Suprapubic skin (tissue), 4 donors: ENCODE measurements around the gene SEC14L2. TPM values are rescaled to one million over a fixed set of nuclear protein-coding genes. Genes with fewer than 3 reads are reported as not detected.

Source experiments
- DNase-seq, 2 donors: peaks; one replicate each; pipeline ENCODE4 v3.0.0-alpha.2; 2019; ENCODE audit warnings: low spot score in 2 of 2
- H3K27ac ChIP-seq: fragments of 200-600 bp; sonication (generic); one replicate; pipeline ENCODE4 v1.5.1; 2019
- H3K27me3 ChIP-seq: fragments of 200-600 bp; sonication (generic); one replicate; pipeline ENCODE4 v1.5.1; 2019
- H3K36me3 ChIP-seq: fragments of 200-600 bp; sonication (generic); one replicate; pipeline ENCODE4 v1.5.1; 2019
- H3K4me1 ChIP-seq: fragments of 200-600 bp; sonication (generic); one replicate; pipeline ENCODE4 v1.5.1; 2019
- H3K4me3 ChIP-seq: fragments of 200-600 bp; sonication (generic); one replicate; pipeline ENCODE4 v1.5.1; 2019; ENCODE audit warnings: mild to moderate bottlenecking
- H3K9me3 ChIP-seq: fragments of 200-600 bp; sonication (generic); one replicate; pipeline ENCODE4 v1.5.1; 2019
- EP300 ChIP-seq: sonication (generic); formaldehyde crosslinking; IDR thresholded peaks from one replicate; pipeline ENCODE4 v1.6.1; 2017; ENCODE audit warnings: antibody characterized with exemption
- POLR2A ChIP-seq, 2 donors: fragments of 450-650 bp; IDR thresholded peaks; one replicate each; pipeline ENCODE4 v1.6.1; 2017; ENCODE audit warnings: antibody characterized with exemption in 2 of 2, mild to moderate bottlenecking in 2 of 2, moderate library complexity in 2 of 2
- POLR2AphosphoS5 ChIP-seq, 3 donors: sonication (generic); formaldehyde crosslinking; IDR thresholded peaks; one replicate each; pipeline ENCODE4 v1.6.1; 2017; ENCODE audit warnings: antibody characterized with exemption in 3 of 3
- WGBS: methylation state at CpG from one replicate; pipeline ENCODE4 v1.1.5; 2018; 5-methylcytosine and 5-hydroxymethylcytosine counted together
- total RNA-seq, 4 donors: library from RNA; depleted of rRNA; stranded (reverse); fragments of >200 nt; gene quantifications; one replicate each; pipeline ENCODE4 v1.1.0, GENCODE V29; 2016
- TF ChIP-seq, protein P1 (sequence below), 2 donors: fragments of 200-600 bp in 1 of 2; fragments of 450-650 bp in 1 of 2; sonication (generic) in 1 of 2; IDR thresholded peaks; one replicate each; pipeline ENCODE4 v1.5.1; 2016 to 2019; ENCODE audit warnings: antibody characterized with exemption in 2 of 2, mild to moderate bottlenecking in 1 of 2, moderate library complexity in 1 of 2

SEC14L2 gene
- total RNA-seq, 4 donors from 2014 or later, result 8.9 to 19.9 (median 13.5) TPM

DNA sequence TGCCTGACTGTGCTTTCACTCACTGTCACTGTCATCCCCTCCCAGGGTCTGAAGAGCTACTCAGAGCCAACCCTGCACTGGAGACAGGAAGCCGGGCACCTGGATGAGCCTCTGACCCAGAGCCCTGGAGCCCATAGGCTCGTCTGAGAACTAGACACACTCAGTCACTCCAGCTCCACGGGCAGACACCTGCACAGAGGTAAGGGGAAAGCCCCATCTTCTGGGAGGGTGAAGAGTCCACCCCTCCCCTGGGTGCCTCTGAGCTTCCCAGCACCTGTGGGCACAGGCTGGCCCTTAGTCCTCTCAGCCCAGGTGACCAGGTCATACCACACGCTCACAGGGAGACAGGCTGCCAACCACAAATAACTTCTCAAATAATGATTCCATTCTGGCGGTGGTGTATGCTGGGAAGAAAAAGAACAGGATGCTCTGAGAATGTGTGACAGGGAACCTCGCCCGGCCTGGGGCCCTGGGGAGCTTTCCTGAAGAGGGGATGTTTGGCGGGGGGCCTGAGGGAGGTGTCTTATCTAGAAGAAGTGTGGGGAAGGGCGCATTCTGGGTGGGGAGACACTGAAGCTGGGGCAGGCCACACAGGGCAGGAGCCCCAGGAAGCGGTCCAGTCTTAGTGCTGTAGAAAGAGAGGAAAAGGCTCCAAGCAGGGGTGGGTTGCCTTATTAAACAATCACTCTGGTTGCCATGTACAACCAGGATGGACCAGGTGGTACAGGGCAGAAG is 34.7 kb upstream of the SEC14L2 start:
- H3K27me3 ChIP-seq, result no peaks in the 10 kb centered on the region
- H3K9me3 ChIP-seq, result no peaks in the 10 kb centered on the region
- no peaks in the 10 kb centered on the region for H3K36me3 ChIP-seq
- TF ChIP-seq POLR2A (IDR thresholded peaks at IDR 0.05), result no peak
- 87% methylated on average over 8 of the region's 10 CpGs for WGBS
- H3K4me1 ChIP-seq, result peaks cover 6% of the 10 kb centered on the region
- no peak for DNase-seq
- no peak overlapping the region for H3K27ac ChIP-seq
- no peak overlapping the region for H3K4me3 ChIP-seq

- Histone ChIP-seq H3K27ac (no peak overlapping the region), H3K27me3 (no peaks in the 10 kb centered on the region), H3K4me1 (peaks cover under 1% of the 10 kb centered on the region), H3K4me3 (no peak overlapping the region), H3K36me3 (no peaks in the 10 kb centered on the region), H3K9me3 (no peaks in the 10 kb centered on the region)
- TF ChIP-seq POLR2AphosphoS5 (IDR thresholded peaks at IDR 0.05), result no peak
- TF ChIP-seq, protein P1, sequence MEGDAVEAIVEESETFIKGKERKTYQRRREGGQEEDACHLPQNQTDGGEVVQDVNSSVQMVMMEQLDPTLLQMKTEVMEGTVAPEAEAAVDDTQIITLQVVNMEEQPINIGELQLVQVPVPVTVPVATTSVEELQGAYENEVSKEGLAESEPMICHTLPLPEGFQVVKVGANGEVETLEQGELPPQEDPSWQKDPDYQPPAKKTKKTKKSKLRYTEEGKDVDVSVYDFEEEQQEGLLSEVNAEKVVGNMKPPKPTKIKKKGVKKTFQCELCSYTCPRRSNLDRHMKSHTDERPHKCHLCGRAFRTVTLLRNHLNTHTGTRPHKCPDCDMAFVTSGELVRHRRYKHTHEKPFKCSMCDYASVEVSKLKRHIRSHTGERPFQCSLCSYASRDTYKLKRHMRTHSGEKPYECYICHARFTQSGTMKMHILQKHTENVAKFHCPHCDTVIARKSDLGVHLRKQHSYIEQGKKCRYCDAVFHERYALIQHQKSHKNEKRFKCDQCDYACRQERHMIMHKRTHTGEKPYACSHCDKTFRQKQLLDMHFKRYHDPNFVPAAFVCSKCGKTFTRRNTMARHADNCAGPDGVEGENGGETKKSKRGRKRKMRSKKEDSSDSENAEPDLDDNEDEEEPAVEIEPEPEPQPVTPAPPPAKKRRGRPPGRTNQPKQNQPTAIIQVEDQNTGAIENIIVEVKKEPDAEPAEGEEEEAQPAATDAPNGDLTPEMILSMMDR (IDR thresholded peaks at IDR 0.05), result no peak
- TF ChIP-seq POLR2A (IDR thresholded peaks at IDR 0.05), result no peak
- TF ChIP-seq EP300, result no peak
- DNase-seq, result no peak
- 87% methylated on average over 6 of the region's 7 CpGs for WGBS
Observed at GRCh38 chr22:30362651-30363281, 34.1 kb upstream of the SEC14L2 start.

GRCh38 chr22:30365891-30366290 is 30.9 kb upstream of the SEC14L2 start:
- TF ChIP-seq, protein P1 (IDR thresholded peaks at IDR 0.05), result no peak
- TF ChIP-seq POLR2A (IDR thresholded peaks at IDR 0.05), result no peak
- no peak for TF ChIP-seq POLR2AphosphoS5 (IDR thresholded peaks at IDR 0.05)
- no peak for TF ChIP-seq EP300
- Histone ChIP-seq H3K27ac (no peak overlapping the region), H3K4me3 (no peak overlapping the region), H3K36me3 (no peaks in the 10 kb centered on the region), H3K9me3 (no peaks in the 10 kb centered on the region), H3K4me1 (no peaks in the 10 kb centered on the region), H3K27me3 (no peaks in the 10 kb centered on the region)
- no peak for DNase-seq
- WGBS, result 100% methylated on average over 2 of the region's 18 CpGs

- no peak for DNase-seq
- Histone ChIP-seq H3K36me3 (no peaks in the 10 kb centered on the region), H3K27ac (no peak overlapping the region), H3K4me3 (no peak overlapping the region), H3K4me1 (no peaks in the 10 kb centered on the region), H3K9me3 (no peaks in the 10 kb centered on the region), H3K27me3 (no peaks in the 10 kb centered on the region)
- TF ChIP-seq EP300 (no peak), POLR2AphosphoS5 (IDR thresholded peaks at IDR 0.05) (no peak)
- TF ChIP-seq, protein P1 (IDR thresholded peaks at IDR 0.05), result no peak
- 88% methylated on average over 8 of the region's 9 CpGs for WGBS
Observed at GRCh38 chr22:30368420-30368819, 28.4 kb upstream of the SEC14L2 start.

GRCh38 chr22:30370641-30371230 is 26.1 kb upstream of the SEC14L2 start:
- TF ChIP-seq POLR2A (IDR thresholded peaks at IDR 0.05) (no peak), EP300 (no peak), POLR2AphosphoS5 (IDR thresholded peaks at IDR 0.05) (no peak)
- TF ChIP-seq, protein P1 (IDR thresholded peaks at IDR 0.05), result no peak
- no peak overlapping the region for H3K4me3 ChIP-seq
- no peaks in the 10 kb centered on the region for H3K36me3 ChIP-seq
- H3K27ac ChIP-seq, result no peak overlapping the region
- no peaks in the 10 kb centered on the region for H3K27me3 ChIP-seq
- H3K9me3 ChIP-seq, result no peaks in the 10 kb centered on the region
- H3K4me1 ChIP-seq, result no peaks in the 10 kb centered on the region
- 77% methylated on average over 19 of the region's 19 CpGs for WGBS
- DNase-seq, result no peak
